Loucy (cell line): Measurements from ENCODE around the gene RPL39L.

Experiments used
- H2AFZ ChIP-seq: fragments of 200-600 bp; sonication (generic); 2 replicates; pipeline ENCODE4 v1.6.0; 2016; ENCODE audit warnings: antibody characterized with exemption, mild to moderate bottlenecking, low read length, moderate library complexity
- H3F3A ChIP-seq: fragments of 200-600 bp; 2 replicates; pipeline ENCODE4 v1.6.0; 2016; ENCODE audit warnings: antibody characterized with exemption, low read depth, mild to moderate bottlenecking
- H3K27me3 ChIP-seq: fragments of 200-600 bp; sonication (generic); 2 replicates; pipeline ENCODE4 v1.6.1; 2014; ENCODE audit warnings: low read length, mild to moderate bottlenecking; ENCODE audit not compliant: insufficient read depth, poor library complexity, severe bottlenecking
- H3K36me3 ChIP-seq: fragments of 200-600 bp; sonication (generic); 2 replicates; pipeline ENCODE4 v1.6.1; 2016; ENCODE audit warnings: low read length; ENCODE audit not compliant: insufficient read depth
- H3K4me1 ChIP-seq: fragments of 200-600 bp; sonication (generic); 2 replicates; pipeline ENCODE4 v1.5.1; 2014; ENCODE audit warnings: low read length, mild to moderate bottlenecking; ENCODE audit not compliant: insufficient read depth, poor library complexity, severe bottlenecking
- H3K4me2 ChIP-seq: fragments of 200-600 bp; sonication (generic); 2 replicates; pipeline ENCODE4 v1.6.0; 2014; ENCODE audit warnings: antibody characterized with exemption, low read length, low read depth, mild to moderate bottlenecking; ENCODE audit not compliant: poor library complexity, severe bottlenecking
- H3K4me3 ChIP-seq: fragments of 200-600 bp; sonication (generic); 2 replicates; pipeline ENCODE4 v1.5.1; 2014; ENCODE audit warnings: low read length, mild to moderate bottlenecking, mixed read lengths; ENCODE audit not compliant: poor library complexity, severe bottlenecking
- H3K79me2 ChIP-seq: fragments of 200-600 bp; sonication (generic); 2 replicates; pipeline ENCODE4 v1.6.1; 2014; ENCODE audit warnings: low read length; ENCODE audit not compliant: insufficient read depth
- H3K9ac ChIP-seq: fragments of 200-600 bp; sonication (generic); 2 replicates; pipeline ENCODE4 v1.6.0; 2014; ENCODE audit warnings: mild to moderate bottlenecking, low read depth, low read length, moderate library complexity; ENCODE audit not compliant: poor library complexity, severe bottlenecking
- H3K9me2 ChIP-seq: fragments of 200-600 bp; sonication (generic); replicated peaks from 2 replicates; pipeline ENCODE4 v1.6.1; 2016; ENCODE audit warnings: low read depth, low read length, mixed read lengths
- H3K9me3 ChIP-seq: fragments of 200-600 bp; sonication (generic); 2 replicates; pipeline ENCODE4 v1.6.1; 2014; ENCODE audit warnings: mild to moderate bottlenecking, antibody characterized with exemption, low read length, low read depth; ENCODE audit not compliant: insufficient read depth
- H4K20me1 ChIP-seq: fragments of 200-600 bp; sonication (generic); 2 replicates; pipeline ENCODE4 v1.6.0; 2014; ENCODE audit warnings: antibody characterized with exemption, low read length, mild to moderate bottlenecking; ENCODE audit not compliant: insufficient read depth, poor library complexity, severe bottlenecking
- CTCF ChIP-seq: fragments of 200-600 bp; sonication (generic); conservative IDR thresholded peaks from 2 replicates; pipeline ENCODE4 v1.5.1; 2014; ENCODE audit warnings: mild to moderate bottlenecking, antibody characterized with exemption, low read length
- EZH2phosphoT487 ChIP-seq: fragments of 200-600 bp; IDR thresholded peaks from 2 replicates; pipeline ENCODE4 v1.6.1; 2018; ENCODE audit warnings: antibody characterized with exemption, mild to moderate bottlenecking, moderate library complexity, borderline replicate concordance

RPL39L gene

DNA sequence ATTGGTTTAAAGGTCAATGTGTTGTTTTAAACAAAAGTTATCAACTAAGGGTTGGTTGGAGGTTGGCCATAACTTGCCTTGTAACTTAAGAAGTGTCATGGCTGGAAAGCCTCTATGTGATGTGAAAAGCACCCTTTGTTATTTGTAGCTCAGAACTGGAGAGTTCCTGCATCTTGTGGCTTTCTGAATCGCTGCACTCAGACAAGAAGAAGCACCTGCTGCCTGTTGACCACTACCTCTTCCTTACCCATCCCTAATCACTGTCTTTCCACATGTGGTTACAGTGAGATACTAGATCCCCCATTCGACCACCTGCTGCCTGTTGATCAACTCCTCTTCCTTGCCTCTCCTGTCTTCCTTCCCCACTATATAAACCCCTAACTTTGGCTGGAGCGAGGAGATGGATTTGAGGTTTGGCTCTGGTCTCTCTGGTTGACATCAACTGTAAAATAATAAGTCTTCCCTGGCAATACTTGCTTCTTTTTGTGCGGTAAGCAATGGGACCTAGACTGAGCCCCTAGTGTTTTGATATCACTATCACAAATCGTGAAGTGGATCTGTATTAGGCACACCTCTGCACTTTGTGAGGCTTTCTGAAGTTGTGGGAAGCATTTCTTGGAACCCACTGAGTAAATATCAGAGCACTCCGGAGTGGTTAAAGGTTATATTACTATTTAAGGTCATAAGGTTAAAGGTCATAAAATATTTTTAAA is 13.8 kb downstream of the RPL39L start:
- Histone ChIP-seq H3K9ac (no peak overlapping the region), H3K36me3 (no peaks in the 10 kb centered on the region), H3K9me3 (peaks cover 6% of the 10 kb centered on the region; the same call in 1 of the 2 replicates), H3K27me3 (no peaks in the 10 kb centered on the region), H3K79me2 (no peaks in the 10 kb centered on the region), H3K4me2 (no peak overlapping the region), H3F3A (no peaks in the 10 kb centered on the region), H3K4me1 (peaks cover 2% of the 10 kb centered on the region), H3K9me2 (no peaks in the 10 kb centered on the region), H4K20me1 (no peaks in the 10 kb centered on the region), H3K4me3 (no peak overlapping the region), H2AFZ (no peak overlapping the region)
- TF ChIP-seq EZH2phosphoT487 (no peak), CTCF (no peak)

- Histone ChIP-seq H3K4me1 (no peaks in the 10 kb centered on the region), H3F3A (no peaks in the 10 kb centered on the region), H3K27me3 (no peaks in the 10 kb centered on the region), H3K9ac (no peak overlapping the region), H3K9me3 (no peaks in the 10 kb centered on the region), H3K4me3 (no peak overlapping the region), H3K9me2 (no peaks in the 10 kb centered on the region), H2AFZ (no peak overlapping the region), H3K36me3 (no peaks in the 10 kb centered on the region), H3K79me2 (no peaks in the 10 kb centered on the region), H3K4me2 (no peak overlapping the region), H4K20me1 (no peaks in the 10 kb centered on the region)
- no peak for TF ChIP-seq CTCF
- no peak for TF ChIP-seq EZH2phosphoT487
These were observed 17.0 kb downstream of the RPL39L start for GRCh38 chr3:187122261-187122660.

- Histone ChIP-seq H2AFZ (no peak overlapping the region), H3K79me2 (no peaks in the 10 kb centered on the region), H3F3A (no peaks in the 10 kb centered on the region), H3K9ac (no peak overlapping the region), H3K27me3 (no peaks in the 10 kb centered on the region), H4K20me1 (no peaks in the 10 kb centered on the region), H3K9me2 (no peaks in the 10 kb centered on the region), H3K4me2 (no peak overlapping the region), H3K4me3 (no peak overlapping the region), H3K36me3 (no peaks in the 10 kb centered on the region), H3K9me3 (no peaks in the 10 kb centered on the region), H3K4me1 (no peaks in the 10 kb centered on the region)
- no peak for TF ChIP-seq EZH2phosphoT487
- no peak for TF ChIP-seq CTCF
These were observed 19.0 kb downstream of the RPL39L start for GRCh38 chr3:187120326-187120725.
